SK-N-SH (cell line): Measurements from ENCODE around the gene TRDMT1. TPM values are rescaled to one million over a fixed set of nuclear protein-coding genes. Genes with fewer than 3 reads are reported as not detected.

ENCODE experiments used
- CTCF ChIA-PET: fragments of 300-600, 350-600 bp; formaldehyde crosslinking; extraction: SDS; loops from one replicate; lab custom pipeline; 2021; lab: Yijun Ruan, JAX
- POLR2A ChIA-PET: fragments of 350-600 bp; sonication (Branson Sonifier 250); formaldehyde crosslinking; extraction: SDS; loops from one replicate; lab custom pipeline; 2020; ENCODE audit warnings: antibody characterized with exemption, inconsistent platforms; lab: Yijun Ruan, JAX
- DNase-seq: peaks from one replicate; pipeline ENCODE4 v3.0.0; 2012
- H2AFZ ChIP-seq: fragments of 200-600 bp; sonication (generic); 2 replicates; pipeline ENCODE4 v1.8.1; 2016; ENCODE audit warnings: antibody characterized with exemption, mild to moderate bottlenecking, low read depth
- H3F3A ChIP-seq: fragments of 200-600 bp; sonication (generic); replicated peaks from 2 replicates; pipeline ENCODE3; 2016; ENCODE audit warnings: antibody characterized with exemption, mild to moderate bottlenecking; ENCODE audit not compliant: insufficient read depth
- H3K27ac ChIP-seq, 2 experiments: fragments of 200-500 bp in 1 of 2; fragments of 200-600 bp in 1 of 2; sonication (Bioruptor generic) in 1 of 2; sonication (generic), shearing (Covaris generic) in 1 of 2; 2 replicates each; pipeline versions ENCODE4 v1.5.1 to v1.6.1; 2014 to 2016; ENCODE audit warnings: low read depth in 2 of 2, inconsistent platforms in 1 of 2, low read length in 1 of 2, mild to moderate bottlenecking in 1 of 2, mixed read lengths in 1 of 2
- H3K27me3 ChIP-seq: fragments of 200-600 bp; sonication (generic), shearing (Covaris generic); 2 replicates; pipeline ENCODE4 v1.6.1; 2016; ENCODE audit warnings: mixed run types; ENCODE audit not compliant: insufficient read depth
- H3K36me3 ChIP-seq, 2 experiments: fragments of 200-500 bp in 1 of 2; fragments of 200-600 bp in 1 of 2; sonication (Bioruptor generic) in 1 of 2; sonication (generic) in 1 of 2; replicated peaks in 1 of 2; 2 replicates each; pipeline versions ENCODE3 to v1.5.1; 2014 to 2016; ENCODE audit warnings: low read length in 1 of 2, mild to moderate bottlenecking in 1 of 2; ENCODE audit not compliant: insufficient read depth in 2 of 2, control insufficient read depth in 1 of 2
- H3K4me1 ChIP-seq, 2 experiments: fragments of 200-500 bp in 1 of 2; fragments of 200-600 bp in 1 of 2; sonication (Bioruptor generic) in 1 of 2; sonication (generic), shearing (Covaris generic) in 1 of 2; 2 replicates each; pipeline versions ENCODE4 v1.5.1 to v1.6.1; 2014 to 2016; ENCODE audit warnings: low read depth in 1 of 2, low read length in 1 of 2, mixed run types in 1 of 2; ENCODE audit not compliant: insufficient read depth in 2 of 2, control insufficient read depth in 1 of 2
- H3K4me2 ChIP-seq: fragments of 200-600 bp; sonication (generic), shearing (Covaris generic); 2 replicates; pipeline ENCODE4 v1.6.1; 2017; ENCODE audit warnings: mixed run types
- H3K4me3 ChIP-seq, 2 experiments: fragments of 200-500 bp in 1 of 2; fragments of 200-600 bp in 1 of 2; sonication (Bioruptor generic) in 1 of 2; sonication (generic), shearing (Covaris generic) in 1 of 2; 2 replicates each; pipeline versions ENCODE4 v1.5.1 to v1.8.1; 2014 to 2016; ENCODE audit warnings: low read depth in 2 of 2, inconsistent platforms in 1 of 2, low read length in 1 of 2, mild to moderate bottlenecking in 1 of 2, mixed read lengths in 1 of 2, moderate library complexity in 1 of 2
- H3K79me2 ChIP-seq: fragments of 200-600 bp; sonication (generic); 2 replicates; pipeline ENCODE4 v1.8.1; 2017; ENCODE audit warnings: mild to moderate bottlenecking; ENCODE audit not compliant: insufficient read depth
- H3K9ac ChIP-seq: fragments of 200-600 bp; sonication (generic); 2 replicates; pipeline ENCODE4 v1.6.1; 2017; ENCODE audit warnings: mixed run types
- H3K9me2 ChIP-seq: fragments of 200-600 bp; sonication (generic); 2 replicates; pipeline ENCODE4 v1.6.1; 2017; ENCODE audit warnings: mixed run types
- H3K9me3 ChIP-seq: fragments of 200-600 bp; sonication (generic); 2 replicates; pipeline ENCODE4 v1.6.1; 2017; ENCODE audit warnings: mixed run types, mild to moderate bottlenecking, moderate library complexity
- H4K20me1 ChIP-seq: fragments of 200-600 bp; sonication (generic); 2 replicates; pipeline ENCODE4 v1.6.1; 2017; ENCODE audit warnings: mild to moderate bottlenecking, mixed run types; ENCODE audit not compliant: insufficient read depth
- FOXM1 ChIP-seq: IDR thresholded peaks from 2 replicates; pipeline ENCODE4 v1.4.0; 2012; ENCODE audit warnings: low read depth, mild to moderate bottlenecking
- NFIC ChIP-seq: IDR thresholded peaks from 2 replicates; pipeline ENCODE4 v1.4.0; 2012; ENCODE audit warnings: borderline replicate concordance
- NRF1 ChIP-seq: IDR thresholded peaks from 2 replicates; pipeline ENCODE4 v1.6.1; 2012; ENCODE audit warnings: low read depth, mild to moderate bottlenecking, low read length
- RAD21 ChIP-seq: IDR thresholded peaks from 2 replicates; pipeline ENCODE4 v1.6.1; 2012; ENCODE audit warnings: mild to moderate bottlenecking, low read length
- REST ChIP-seq: IDR thresholded peaks from 2 replicates; pipeline ENCODE4 v1.6.1; 2012; ENCODE audit warnings: mild to moderate bottlenecking, low read depth, low read length, moderate library complexity
- RFX5 ChIP-seq: IDR thresholded peaks from 2 replicates; pipeline ENCODE4 v1.6.1; 2012; ENCODE audit warnings: mild to moderate bottlenecking, improper control_type of control experiment, low read length
- SMC3 ChIP-seq: IDR thresholded peaks from 2 replicates; pipeline ENCODE4 v1.6.1; 2012; ENCODE audit warnings: low read depth, low read length, improper control_type of control experiment
- TAF1 ChIP-seq: IDR thresholded peaks from 2 replicates; pipeline ENCODE4 v1.6.1; 2012; ENCODE audit warnings: low read depth, mild to moderate bottlenecking, low read length, moderate library complexity, borderline replicate concordance
- TCF12 ChIP-seq: IDR thresholded peaks from 2 replicates; pipeline ENCODE4 v1.4.0; 2012
- TEAD4 ChIP-seq: IDR thresholded peaks from 2 replicates; pipeline ENCODE4 v1.4.0; 2012; ENCODE audit warnings: mild to moderate bottlenecking, borderline replicate concordance; ENCODE audit not compliant: insufficient read depth
- USF2 ChIP-seq: fragments of 150-350 bp; IDR thresholded peaks from 2 replicates; pipeline ENCODE4 v1.6.1; 2017; ENCODE audit warnings: antibody characterized with exemption, low read length, low read depth, borderline replicate concordance
- YY1 ChIP-seq: IDR thresholded peaks from 2 replicates; pipeline ENCODE4 v1.4.0; 2012; ENCODE audit warnings: low read depth, mild to moderate bottlenecking
- WGBS: methylation state at CpG from one replicate; pipeline ENCODE4 v1.1.6; 2017; ENCODE audit warnings: low lambda C conversion rate; 5-methylcytosine and 5-hydroxymethylcytosine counted together
- polyA plus RNA-seq, 3 experiments: library from polyadenylated mRNA; depleted of rRNA; stranded (reverse); fragments of >200 nt; gene quantifications; 2 replicates each; pipeline ENCODE4 v1.2.3, GENCODE V29; 2012
- TF ChIP-seq, protein P1 (sequence below): fragments of 150-350 bp; IDR thresholded peaks from 2 replicates; pipeline ENCODE4 v1.6.1; 2016; ENCODE audit warnings: mild to moderate bottlenecking, low read depth, low read length

TRDMT1 gene
- polyA plus RNA-seq, 1 of the 3 experiments (the other 2 are of a cell fraction), result 3.1 TPM

- Histone ChIP-seq H3K9ac (no peak overlapping the region), H3K27me3 (no peaks in the 10 kb centered on the region), H3K79me2 (no peaks in the 10 kb centered on the region), H3K9me3 (no peaks in the 10 kb centered on the region), H4K20me1 (no peaks in the 10 kb centered on the region), H3F3A (peaks cover 36% of the 10 kb centered on the region), H3K4me1 (peaks cover 0 to 11% of the 10 kb centered on the region in 2 experiments), H3K9me2 (no peaks in the 10 kb centered on the region), H3K36me3 (no peaks in the 10 kb centered on the region), H3K4me3 (no peak overlapping the region), H3K27ac (no peak overlapping the region), H3K4me2 (no peak overlapping the region), H2AFZ (no peak overlapping the region)
- POLR2A ChIA-PET, result no interaction called here
- DNase-seq, result no peak
- TF ChIP-seq TEAD4 (no peak), NFIC (no peak), RFX5 (no peak), RAD21 (no peak), NRF1 (no peak), TCF12 (no peak), SMC3 (no peak), REST (no peak), TAF1 (no peak)
- 66% methylated on average over 4 of the region's 4 CpGs for WGBS
- CTCF ChIA-PET, result interaction anchor here (0.7 to 1.8 kb wide), 2 partner anchors 13 to 38 kb away, joined by 3 to 5 read pairs; no protein-coding TSS in a partner anchor
Measured at GRCh38 chr10:17113346-17113745, 88.1 kb downstream of the TRDMT1 start.

DNA sequence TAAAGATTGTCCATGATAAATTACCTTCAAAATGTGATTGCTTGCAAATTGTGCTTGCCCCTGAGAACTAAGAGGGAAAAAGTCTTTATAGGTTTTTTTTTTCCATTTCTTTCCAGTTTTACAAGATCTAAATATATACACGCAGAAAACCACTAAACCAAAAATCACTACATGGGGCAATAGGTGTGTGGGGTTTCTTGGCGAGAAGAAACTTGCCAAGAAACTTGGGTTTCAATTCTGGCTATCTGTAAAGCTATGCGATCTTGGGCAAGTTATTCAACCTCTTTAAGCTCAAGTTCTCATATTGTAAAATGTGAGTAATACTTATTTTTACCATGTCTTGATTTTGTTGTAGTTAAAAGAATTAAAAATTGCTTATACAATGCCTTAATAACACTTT lies 88.9 kb downstream of the TRDMT1 start:
- Histone ChIP-seq H2AFZ (no peak overlapping the region; the same call in 1 of the 2 replicates), H3K9me3 (no peaks in the 10 kb centered on the region), H4K20me1 (no peaks in the 10 kb centered on the region), H3K9ac (no peak overlapping the region), H3K36me3 (no peaks in the 10 kb centered on the region), H3K4me1 (peaks cover 0 to 11% of the 10 kb centered on the region in 2 experiments), H3K27ac (no peak overlapping the region), H3K4me2 (no peak overlapping the region), H3K4me3 (no peak overlapping the region), H3F3A (peaks cover 36% of the 10 kb centered on the region), H3K9me2 (no peaks in the 10 kb centered on the region), H3K79me2 (no peaks in the 10 kb centered on the region), H3K27me3 (no peaks in the 10 kb centered on the region)
- no peak for DNase-seq
- ChIA-PET CTCF (interaction anchor here (1.8 kb wide), 1 partner anchor 14 kb away, joined by 5 read pairs; no protein-coding TSS in a partner anchor), POLR2A (no interaction called here)
- no peak for TF ChIP-seq SMC3
- TF ChIP-seq REST, result no peak
- TF ChIP-seq TEAD4, result no peak
- no peak for TF ChIP-seq TAF1
- no peak for TF ChIP-seq USF2
- no peak for TF ChIP-seq YY1
- TF ChIP-seq RFX5, result no peak
- TF ChIP-seq FOXM1, result no peak
- TF ChIP-seq, protein P1, sequence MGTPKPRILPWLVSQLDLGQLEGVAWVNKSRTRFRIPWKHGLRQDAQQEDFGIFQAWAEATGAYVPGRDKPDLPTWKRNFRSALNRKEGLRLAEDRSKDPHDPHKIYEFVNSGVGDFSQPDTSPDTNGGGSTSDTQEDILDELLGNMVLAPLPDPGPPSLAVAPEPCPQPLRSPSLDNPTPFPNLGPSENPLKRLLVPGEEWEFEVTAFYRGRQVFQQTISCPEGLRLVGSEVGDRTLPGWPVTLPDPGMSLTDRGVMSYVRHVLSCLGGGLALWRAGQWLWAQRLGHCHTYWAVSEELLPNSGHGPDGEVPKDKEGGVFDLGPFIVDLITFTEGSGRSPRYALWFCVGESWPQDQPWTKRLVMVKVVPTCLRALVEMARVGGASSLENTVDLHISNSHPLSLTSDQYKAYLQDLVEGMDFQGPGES, result no peak
- 74% methylated on average over 3 of the region's 3 CpGs for WGBS
